22Rv1 (cell line): ENCODE measurements around the gene AUP1.

Source experiments
- ZFX ChIP-seq: fragments of 450-650 bp; IDR thresholded peaks from 2 replicates; pipeline ENCODE4 v1.6.1; 2017; ENCODE audit warnings: antibody characterized with exemption, borderline replicate concordance
- TF ChIP-seq, protein P1 (sequence below): fragments of 450-650 bp; IDR thresholded peaks from 2 replicates; pipeline ENCODE4 v1.5.1; 2017; ENCODE audit warnings: mild to moderate bottlenecking

DNA sequence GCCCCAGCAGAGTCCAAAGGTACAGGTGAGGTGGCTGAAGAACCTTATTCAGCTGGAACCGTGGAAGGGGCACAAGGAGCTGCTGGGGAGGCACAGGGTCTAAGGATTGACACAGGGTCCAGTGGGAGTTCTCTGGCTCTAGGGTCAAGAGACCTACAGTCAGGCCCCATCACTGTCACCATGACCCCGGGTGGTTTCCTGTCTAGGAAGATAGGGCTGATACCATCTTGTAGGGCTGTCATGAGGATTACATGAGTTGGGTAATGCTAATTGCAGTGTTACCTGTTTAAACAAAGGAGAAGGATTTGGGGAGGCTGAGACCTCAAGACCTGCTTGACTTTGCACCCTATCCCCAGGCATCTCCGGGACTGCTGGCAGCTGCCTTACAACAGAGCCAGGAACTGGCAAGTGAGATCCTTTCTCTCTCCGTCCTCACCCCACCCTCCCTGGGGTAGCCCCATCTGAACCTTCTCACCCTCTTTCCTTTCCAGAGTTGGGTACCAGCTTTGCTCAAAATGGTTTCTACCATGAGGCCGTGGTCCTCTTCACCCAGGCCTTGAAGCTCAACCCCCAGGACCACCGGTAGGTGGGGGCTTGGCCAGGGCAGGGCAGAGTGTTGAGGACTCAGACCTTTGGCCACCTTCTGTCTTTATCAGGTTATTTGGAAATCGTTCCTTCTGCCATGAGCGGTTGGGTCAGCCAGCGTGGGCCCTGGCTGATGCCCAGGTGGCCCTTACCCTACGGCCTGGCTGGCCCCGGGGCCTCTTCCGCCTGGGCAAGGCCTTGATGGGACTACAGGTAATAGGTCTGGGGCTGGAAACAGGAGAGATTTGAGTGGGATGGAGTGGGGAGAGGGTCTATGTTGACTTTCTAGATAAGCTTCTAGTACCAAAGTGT is 37.6 kb downstream of the AUP1 start:
- TF ChIP-seq, protein P1, sequence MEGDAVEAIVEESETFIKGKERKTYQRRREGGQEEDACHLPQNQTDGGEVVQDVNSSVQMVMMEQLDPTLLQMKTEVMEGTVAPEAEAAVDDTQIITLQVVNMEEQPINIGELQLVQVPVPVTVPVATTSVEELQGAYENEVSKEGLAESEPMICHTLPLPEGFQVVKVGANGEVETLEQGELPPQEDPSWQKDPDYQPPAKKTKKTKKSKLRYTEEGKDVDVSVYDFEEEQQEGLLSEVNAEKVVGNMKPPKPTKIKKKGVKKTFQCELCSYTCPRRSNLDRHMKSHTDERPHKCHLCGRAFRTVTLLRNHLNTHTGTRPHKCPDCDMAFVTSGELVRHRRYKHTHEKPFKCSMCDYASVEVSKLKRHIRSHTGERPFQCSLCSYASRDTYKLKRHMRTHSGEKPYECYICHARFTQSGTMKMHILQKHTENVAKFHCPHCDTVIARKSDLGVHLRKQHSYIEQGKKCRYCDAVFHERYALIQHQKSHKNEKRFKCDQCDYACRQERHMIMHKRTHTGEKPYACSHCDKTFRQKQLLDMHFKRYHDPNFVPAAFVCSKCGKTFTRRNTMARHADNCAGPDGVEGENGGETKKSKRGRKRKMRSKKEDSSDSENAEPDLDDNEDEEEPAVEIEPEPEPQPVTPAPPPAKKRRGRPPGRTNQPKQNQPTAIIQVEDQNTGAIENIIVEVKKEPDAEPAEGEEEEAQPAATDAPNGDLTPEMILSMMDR: no peak
- TF ChIP-seq ZFX: no peak
